Pancreas (tissue), 10 donors: ENCODE results near the gene EIF2S1. TPM values are rescaled to one million over a fixed set of nuclear protein-coding genes. Genes with fewer than 3 reads are reported as not detected.
"Not testable (repeated sequence)": the region's sequence is repeated elsewhere in the genome, so short reads cannot be mapped to it uniquely, and the experiment has no call there.

ENCODE experiments used
- ATAC-seq, 4 donors: fragments of 200-7000 bp; cut with Tn5 transposase; one replicate each; pipeline versions ENCODE4 v1.8.0 to v1.9.1; 2020; ENCODE audit warnings: mild to moderate bottlenecking in 4 of 4, moderate library complexity in 4 of 4
- DNase-seq, 6 donors: peaks; one replicate each; pipeline ENCODE4 v3.0.0-alpha.2; 2020
- FAIRE-seq: peaks from 2 replicates; lab custom pipeline; 2012; peaks lifted over from hg19 to GRCh38; lab: Jason Lieb, UNC
- H3K27ac ChIP-seq, 4 donors: fragments of 200-600 bp; sonication (generic); 1 replicate in 3 of 4; 2 replicates in 1 of 4; pipeline versions ENCODE4 v1.5.0 to v1.8.0; 2020
- H3K27me3 ChIP-seq, 4 donors: fragments of 200-600 bp; one replicate each; pipeline ENCODE4 v1.8.0; 2021
- H3K36me3 ChIP-seq, 3 donors: fragments of 200-600 bp; sonication (generic) in 1 of 3; one replicate each; pipeline versions ENCODE4 v1.5.0 to v1.8.0; 2020 to 2021
- H3K4me1 ChIP-seq, 3 donors: fragments of 200-600 bp; one replicate each; pipeline ENCODE4 v1.8.0; 2021
- H3K4me3 ChIP-seq, 4 donors: fragments of 200-600 bp; sonication (generic) in 2 of 4; one replicate each; pipeline versions ENCODE4 v1.5.0 to v1.8.0; 2020 to 2021
- H3K9me3 ChIP-seq, 4 donors: fragments of 200-600 bp; one replicate each; pipeline ENCODE4 v1.8.0; 2021
- WGBS, 2 donors: extraction: QIAGEN DNeasy Blood & Tissue Kit; methylation state at CpG; one replicate each; pipeline ENCODE4 v1.1.7; 2013; 5-methylcytosine and 5-hydroxymethylcytosine counted together
- intact Hi-C, 3 donors: fragments of 100-400 bp; cut with DNase I; formaldehyde crosslinking; loops; one replicate each; pipeline versions ENCODE4 v1.11.1 to v1.14.2; 2022
- polyA plus RNA-seq, 2 donors: library from polyadenylated mRNA; stranded (reverse); fragments of 200-250 nt; gene quantifications; one replicate each; pipeline ENCODE4 v1.2.3, GENCODE V29; 2013
- total RNA-seq, 6 donors: library from RNA; stranded (reverse); fragmentation: NEBNext Ultra II Directional in 4 of 6; extraction: Animal tissue kit (Norgen Biotek cat#: 25700) in 4 of 6; gene quantifications; one replicate each; pipeline versions ENCODE4 v1.2.1 to v1.2.4, GENCODE V29; 2021 to 2023
- TF ChIP-seq, protein P1 (sequence below), 4 donors: fragments of 200-600 bp; sonication (generic) in 3 of 4; IDR thresholded peaks; one replicate each; pipeline versions ENCODE4 v1.5.0 to v1.8.0; 2021; ENCODE audit warnings: antibody characterized with exemption in 4 of 4
- donor health status: healthy with polysubstance abuse.
- donor health status: DM: no; HTN: no; CAD: no; lungs with moderate emphysema.
- donor health status: DM: no; HTN: no; CAD: no.
- donor health status: control.
- donor health status: control.
- donor health status: Bipolar disorder and iron deficiency.
- donor health status: DM: yes; HTN: yes; CAD: no.
- donor health status: DM: no; HTN: no; CAD: no.
- donor health status: DM: no; HTN: no; CAD: no.
- donor health status: DM: yes; HTN: yes; CAD: no.

EIF2S1 gene
- 10 to 100 TPM; 25.3 to 52.8 (median 39.5) TPM for total RNA-seq
- polyA plus RNA-seq, result 10 to 100 TPM; 14.9 to 27.5 TPM

DNA sequence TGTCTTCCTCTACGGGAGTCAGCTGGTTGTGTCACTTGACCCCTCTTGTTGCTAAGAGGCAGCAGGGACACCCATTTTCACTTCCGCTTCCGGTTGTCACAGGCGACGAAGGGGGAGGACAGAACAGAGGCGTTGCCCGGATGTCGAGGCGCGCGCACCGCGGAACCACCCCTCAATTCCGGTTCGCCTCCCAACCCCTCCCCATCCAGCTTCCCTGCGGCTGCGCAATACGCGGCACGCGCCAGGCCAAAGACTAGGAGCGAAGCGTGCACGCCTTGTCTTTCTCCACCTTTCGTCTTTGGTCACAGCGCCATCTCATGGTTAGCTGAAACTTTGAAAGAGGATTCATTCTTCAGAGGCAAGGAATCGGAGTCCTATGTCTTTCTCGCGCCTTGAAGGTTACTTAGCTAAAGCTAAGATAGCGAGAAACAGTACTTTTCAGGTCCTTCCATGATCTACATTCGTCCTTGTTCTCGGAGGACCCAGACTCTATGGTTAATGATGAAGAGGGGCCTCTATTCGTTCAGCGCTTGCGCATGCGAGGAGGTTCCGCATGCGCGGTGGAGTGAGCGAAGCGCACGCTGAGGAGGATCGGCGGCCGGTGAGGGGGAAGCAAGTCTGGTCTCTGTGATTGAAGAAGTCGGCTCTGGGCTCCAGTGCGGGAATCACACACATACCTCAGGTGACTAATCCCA lies at the start of gene EIF2S1, which contains the start of gene ATP6V1D:
Gene EIF2S1, plus strand, starts transcription at position 554 of the 695 bp plus-strand sequence. CDS start 4,440 bp downstream, outside the sequence.
Gene ATP6V1D, minus strand, starts transcription at position 30 of the 695 bp plus-strand sequence. CDS start 106 bp downstream, outside the sequence.
- DNase-seq (peak; percentile 99 to 100 (median 100)), ATAC-seq (peak; percentile 93 to 98 (median 96)), FAIRE-seq (peak; percentile 89)
- Histone ChIP-seq H3K36me3 (peaks cover 0 to 1% (median under 1%) of the 10 kb centered on the region in 3 donors), H3K27me3 (no peaks in the 10 kb centered on the region), H3K4me1 (peaks cover 18 to 45% (median 25%) of the 10 kb centered on the region in 3 donors), H3K4me3 (peak within 1 kb of the TSS; percentile 65 to 88 (median 77)), H3K9me3 (no peaks in the 10 kb centered on the region), H3K27ac (peak within 1 kb of the TSS; percentile 59 to 96 (median 89))
- intact Hi-C loops, result no loop called here
- 0% methylated on average over 47 of the region's 47 CpGs for WGBS, 2 donors
- TF ChIP-seq, protein P1, sequence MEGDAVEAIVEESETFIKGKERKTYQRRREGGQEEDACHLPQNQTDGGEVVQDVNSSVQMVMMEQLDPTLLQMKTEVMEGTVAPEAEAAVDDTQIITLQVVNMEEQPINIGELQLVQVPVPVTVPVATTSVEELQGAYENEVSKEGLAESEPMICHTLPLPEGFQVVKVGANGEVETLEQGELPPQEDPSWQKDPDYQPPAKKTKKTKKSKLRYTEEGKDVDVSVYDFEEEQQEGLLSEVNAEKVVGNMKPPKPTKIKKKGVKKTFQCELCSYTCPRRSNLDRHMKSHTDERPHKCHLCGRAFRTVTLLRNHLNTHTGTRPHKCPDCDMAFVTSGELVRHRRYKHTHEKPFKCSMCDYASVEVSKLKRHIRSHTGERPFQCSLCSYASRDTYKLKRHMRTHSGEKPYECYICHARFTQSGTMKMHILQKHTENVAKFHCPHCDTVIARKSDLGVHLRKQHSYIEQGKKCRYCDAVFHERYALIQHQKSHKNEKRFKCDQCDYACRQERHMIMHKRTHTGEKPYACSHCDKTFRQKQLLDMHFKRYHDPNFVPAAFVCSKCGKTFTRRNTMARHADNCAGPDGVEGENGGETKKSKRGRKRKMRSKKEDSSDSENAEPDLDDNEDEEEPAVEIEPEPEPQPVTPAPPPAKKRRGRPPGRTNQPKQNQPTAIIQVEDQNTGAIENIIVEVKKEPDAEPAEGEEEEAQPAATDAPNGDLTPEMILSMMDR (IDR thresholded peaks at IDR 0.05), result peak; percentile 73 to 96 (median 84)

- ATAC-seq (no peak), FAIRE-seq (no peak), DNase-seq (no peak)
- no peaks in the 10 kb centered on the region for H3K4me1 ChIP-seq
- H3K4me3 ChIP-seq, result no peak overlapping the region
- H3K27ac ChIP-seq, result no peak overlapping the region
- no peaks in the 10 kb centered on the region for H3K27me3 ChIP-seq
- intact Hi-C loops, result no loop called here
- TF ChIP-seq, protein P1 (IDR thresholded peaks at IDR 0.05), result no peak
- no peaks in the 10 kb centered on the region for H3K36me3 ChIP-seq
- 82 to 83% methylated on average over 2 of the region's 2 CpGs for WGBS, 2 donors
- H3K9me3 ChIP-seq, result no peaks in the 10 kb centered on the region
Measured at GRCh38 chr14:67311868-67312267, 48.3 kb upstream of the EIF2S1 start.

GRCh38 chr14:67313153-67313552 lies 47.0 kb upstream of the EIF2S1 start:
- no peak for DNase-seq
- no peaks in the 10 kb centered on the region for H3K9me3 ChIP-seq
- H3K4me1 ChIP-seq, result no peaks in the 10 kb centered on the region
- intact Hi-C loops, result no loop called here
- FAIRE-seq, result no peak
- H3K27me3 ChIP-seq, result no peaks in the 10 kb centered on the region
- H3K4me3 ChIP-seq, result no peak overlapping the region
- peak in 1 of 4 donors; percentile 11 for ATAC-seq
- TF ChIP-seq, protein P1 (IDR thresholded peaks at IDR 0.05), result no peak
- 27 to 34% methylated on average over 1 of the region's 1 CpG for WGBS, 2 donors
- no peak overlapping the region for H3K27ac ChIP-seq
- no peaks in the 10 kb centered on the region for H3K36me3 ChIP-seq

- 58 to 64% methylated on average over 1 of the region's 1 CpG for WGBS, 2 donors
- H3K27ac ChIP-seq, result no peak overlapping the region
- no peak for ATAC-seq
- H3K36me3 ChIP-seq, result peaks cover 0 to 5% (median 0%) of the 10 kb centered on the region in 3 donors
- no peaks in the 10 kb centered on the region for H3K4me1 ChIP-seq
- FAIRE-seq, result no peak
- DNase-seq, result no peak
- TF ChIP-seq, protein P1 (IDR thresholded peaks at IDR 0.05), result no peak
- intact Hi-C loops, result no loop called here
- no peaks in the 10 kb centered on the region for H3K27me3 ChIP-seq
- H3K9me3 ChIP-seq, result no peaks in the 10 kb centered on the region
- H3K4me3 ChIP-seq, result no peak overlapping the region
Measured at GRCh38 chr14:67317822-67318221, 42.3 kb upstream of the EIF2S1 start.

GRCh38 chr14:67319142-67319541 lies 41.0 kb upstream of the EIF2S1 start:
- DNase-seq, result no peak
- H3K4me1 ChIP-seq, result no peaks in the 10 kb centered on the region
- peaks cover 0 to 5% (median 0%) of the 10 kb centered on the region in 3 donors for H3K36me3 ChIP-seq
- no peak for ATAC-seq
- TF ChIP-seq, protein P1 (IDR thresholded peaks at IDR 0.05), result no peak
- no peaks in the 10 kb centered on the region for H3K9me3 ChIP-seq
- H3K4me3 ChIP-seq, result no peak overlapping the region
- H3K27ac ChIP-seq, result no peak overlapping the region
- H3K27me3 ChIP-seq, result no peaks in the 10 kb centered on the region
- no peak for FAIRE-seq
- intact Hi-C loops, result no loop called here

- H3K4me3 ChIP-seq, ATAC-seq, DNase-seq, intact Hi-C loops, FAIRE-seq, H3K27ac ChIP-seq, H3K9me3 ChIP-seq, H3K4me1 ChIP-seq, H3K27me3 ChIP-seq: not testable (repeated sequence)
- peaks cover 0 to 40% (median 0%) of the 10 kb centered on the region in 3 donors for H3K36me3 ChIP-seq
- WGBS, 2 donors, result 98% methylated on average over 4 of the region's 4 CpGs
Measured at GRCh38 chr14:67329666-67330065, 30.5 kb upstream of the EIF2S1 start.
